ENCODE data around the gene LEKR1.
A peak's percentile ranks its signal among the peaks of the same experiment; 100 is the strongest.

The LEKR1 gene

DNA sequence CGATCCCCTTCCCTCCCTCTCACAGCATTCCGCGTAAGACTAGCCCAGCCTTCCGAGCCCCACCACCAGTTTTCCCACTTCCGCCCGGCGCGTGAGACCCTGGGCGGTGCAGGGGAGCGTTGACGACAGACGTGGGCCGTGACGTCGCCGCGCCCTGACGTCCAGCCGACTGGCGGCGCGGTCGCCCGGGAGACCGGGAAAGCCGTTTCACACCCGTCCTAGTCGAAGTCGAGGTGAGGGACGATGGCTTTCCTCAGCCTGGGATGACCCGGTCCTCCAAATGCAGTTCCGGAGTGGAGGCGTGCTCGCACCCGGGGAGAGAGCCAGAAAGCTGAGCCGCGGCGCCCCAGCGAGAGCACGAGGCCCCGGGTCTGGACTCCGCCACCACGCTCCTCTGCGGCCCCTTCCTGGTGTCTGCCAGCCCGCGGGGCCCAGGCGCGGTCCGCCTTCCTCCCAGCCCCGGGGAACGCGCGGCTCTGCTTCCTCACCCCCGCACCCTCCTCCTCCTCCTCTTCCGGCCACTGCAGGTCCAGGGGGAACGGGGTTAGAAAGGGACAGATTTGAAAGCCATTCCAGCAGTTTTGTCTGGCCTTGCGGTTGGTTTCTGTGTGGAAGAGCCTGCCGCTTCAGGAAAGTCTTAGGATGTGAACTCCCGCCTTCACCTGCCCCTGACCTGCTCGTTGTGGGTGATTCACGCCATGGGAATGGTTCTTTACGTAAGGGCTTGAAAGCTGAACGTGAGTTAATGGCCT lies at the start of gene LEKR1:
TSS of gene LEKR1 (plus strand) at position 210 of the 752 bp plus-strand sequence. CDS start 2,977 bp downstream, outside the sequence.
- peak within 1 kb of the TSS; percentile 41 for H3K4me3 ChIP-seq (ENCODE audit: severe bottlenecking)
- no peaks in the 10 kb centered on the region for H3K27me3 ChIP-seq (ENCODE audit: insufficient read depth, poor library complexity, severe bottlenecking)
- TF ChIP-seq CTCF (IDR thresholded peaks at IDR 0.05; ENCODE audit: poor library complexity, severe bottlenecking), result no peak
- H3K27ac ChIP-seq (ENCODE audit: poor library complexity, severe bottlenecking), result peak within 1 kb of the TSS; percentile 99
- H3K9me3 ChIP-seq (ENCODE audit: severe bottlenecking), result no peaks in the 10 kb centered on the region
- peak; percentile 89 for DNase-seq (ENCODE audit: low spot score)
- peaks cover 25% of the 10 kb centered on the region for H3K4me1 ChIP-seq (ENCODE audit: insufficient read depth, poor library complexity, severe bottlenecking)
- no peaks in the 10 kb centered on the region for H3K36me3 ChIP-seq (ENCODE audit: low read depth)
- peak; percentile 81 for ATAC-seq (ENCODE audit: low read depth)

DNA sequence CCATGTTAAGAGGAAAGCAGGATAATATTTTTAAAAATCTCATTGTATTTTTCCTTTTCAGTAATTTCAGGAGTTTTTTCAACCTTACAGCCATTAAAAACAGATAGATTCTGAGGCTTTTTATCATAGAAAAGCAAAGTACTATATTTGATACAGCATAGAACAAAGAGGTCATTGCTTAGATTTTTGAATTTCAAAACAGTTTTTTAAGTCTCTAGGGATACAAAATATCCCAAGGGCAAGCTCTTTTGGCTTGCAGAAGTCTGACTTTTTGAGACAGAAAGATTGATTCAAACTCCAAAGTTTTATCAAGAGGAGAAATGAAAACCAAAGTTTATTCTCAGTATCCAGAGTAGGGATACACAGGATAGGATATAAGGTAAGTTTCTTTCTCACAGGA lies 49.3 kb upstream of the LEKR1 start:
- H3K4me1 ChIP-seq (ENCODE audit: insufficient read depth, poor library complexity, severe bottlenecking), result peaks cover 26% of the 10 kb centered on the region
- no peak for DNase-seq (ENCODE audit: low spot score)
- H3K27ac ChIP-seq (ENCODE audit: poor library complexity, severe bottlenecking), result peak overlapping the region; percentile 23
- H3K4me3 ChIP-seq (ENCODE audit: severe bottlenecking), result no peak overlapping the region
- peaks cover 2% of the 10 kb centered on the region for H3K9me3 ChIP-seq (ENCODE audit: severe bottlenecking)
- no peaks in the 10 kb centered on the region for H3K27me3 ChIP-seq (ENCODE audit: insufficient read depth, poor library complexity, severe bottlenecking)
- no peak for ATAC-seq (ENCODE audit: low read depth)
- TF ChIP-seq CTCF (IDR thresholded peaks at IDR 0.05; ENCODE audit: poor library complexity, severe bottlenecking), result no peak
- H3K36me3 ChIP-seq (ENCODE audit: low read depth), result no peaks in the 10 kb centered on the region

GRCh38 chr3:156781310-156782230 lies 44.6 kb upstream of the LEKR1 start:
- Histone ChIP-seq H3K27ac (ENCODE audit: poor library complexity, severe bottlenecking) (peak overlapping the region; percentile 100), H3K27me3 (ENCODE audit: insufficient read depth, poor library complexity, severe bottlenecking) (no peaks in the 10 kb centered on the region), H3K36me3 (ENCODE audit: low read depth) (no peaks in the 10 kb centered on the region), H3K4me1 (ENCODE audit: insufficient read depth, poor library complexity, severe bottlenecking) (peaks cover 53% of the 10 kb centered on the region), H3K4me3 (ENCODE audit: severe bottlenecking) (no peak overlapping the region), H3K9me3 (ENCODE audit: severe bottlenecking) (no peaks in the 10 kb centered on the region)
- no peak for DNase-seq (ENCODE audit: low spot score)
- no peak for TF ChIP-seq CTCF (IDR thresholded peaks at IDR 0.05; ENCODE audit: poor library complexity, severe bottlenecking)
- ATAC-seq (ENCODE audit: low read depth), result peak; percentile 54

DNA sequence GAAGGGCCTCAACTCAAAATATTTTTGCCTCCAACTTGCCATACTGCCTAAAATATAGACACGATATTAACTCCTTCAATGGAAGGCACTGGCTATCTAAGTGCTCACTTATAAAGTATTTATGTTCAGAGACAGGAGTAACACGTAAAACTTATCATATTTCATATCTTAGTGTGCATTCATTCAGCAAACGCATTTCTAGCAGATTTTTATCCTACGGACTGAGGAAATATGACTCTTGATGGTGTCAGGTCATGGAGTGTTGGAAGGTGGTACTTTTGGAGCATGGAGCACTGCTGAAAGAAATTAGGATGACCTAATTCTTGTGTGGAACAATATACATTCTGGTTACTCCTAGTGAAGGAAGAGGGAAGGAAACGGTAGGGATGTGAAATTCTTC lies 43.8 kb upstream of the LEKR1 start:
- Histone ChIP-seq H3K4me3 (ENCODE audit: severe bottlenecking) (no peak overlapping the region), H3K9me3 (ENCODE audit: severe bottlenecking) (no peaks in the 10 kb centered on the region), H3K4me1 (ENCODE audit: insufficient read depth, poor library complexity, severe bottlenecking) (peaks cover 55% of the 10 kb centered on the region), H3K27ac (ENCODE audit: poor library complexity, severe bottlenecking) (peak overlapping the region; percentile 100), H3K27me3 (ENCODE audit: insufficient read depth, poor library complexity, severe bottlenecking) (no peaks in the 10 kb centered on the region), H3K36me3 (ENCODE audit: low read depth) (no peaks in the 10 kb centered on the region)
- no peak for TF ChIP-seq CTCF (IDR thresholded peaks at IDR 0.05; ENCODE audit: poor library complexity, severe bottlenecking)
- no peak for ATAC-seq (ENCODE audit: low read depth)
- no peak for DNase-seq (ENCODE audit: low spot score)

Data from RWPE2 (cell line).